Mesothelial cell of epicardium (in vitro differentiated cells): ENCODE data around the gene SMG9. TPM values are rescaled to one million over a fixed set of nuclear protein-coding genes. Genes with fewer than 3 reads are reported as not detected.

Experiments used
- DNase-seq, 2 experiments: peaks; one replicate each; pipeline ENCODE4 v3.0.0; 2021; ENCODE audit warnings: low spot score in 2 of 2; ENCODE audit not compliant: unreplicated experiment in 2 of 2
- H3K27ac Mint-ChIP-seq: 2 replicates; pipeline ENCODE4 v1.8.0; 2021; ENCODE audit warnings: mixed read lengths
- H3K27me3 Mint-ChIP-seq: 2 replicates; pipeline ENCODE4 v1.8.0; 2021; ENCODE audit warnings: low read depth, mixed read lengths
- H3K36me3 Mint-ChIP-seq: 2 replicates; pipeline ENCODE4 v1.8.0; 2021; ENCODE audit warnings: mixed read lengths
- H3K4me1 Mint-ChIP-seq: 2 replicates; pipeline ENCODE4 v1.8.0; 2021; ENCODE audit warnings: mixed read lengths
- H3K4me3 Mint-ChIP-seq: 2 replicates; pipeline ENCODE4 v1.8.0; 2021; ENCODE audit warnings: mild to moderate bottlenecking, moderate library complexity, mixed read lengths
- H3K9me3 Mint-ChIP-seq: 2 replicates; pipeline ENCODE4 v1.8.0; 2021; ENCODE audit warnings: mixed read lengths
- total RNA-seq: library from RNA; stranded (reverse); gene quantifications from 3 replicates; pipeline ENCODE4 v1.2.1, GENCODE V29; 2021
- TF ChIP-seq, protein P1 (sequence below): fragments of 200-600 bp; sonication (generic); IDR thresholded peaks from one replicate; pipeline ENCODE4 v1.5.0; 2021; ENCODE audit warnings: antibody characterized with exemption; ENCODE audit not compliant: unreplicated experiment

SMG9 gene
- total RNA-seq, 1 donor from 2014 or later = 73.2 TPM

DNA sequence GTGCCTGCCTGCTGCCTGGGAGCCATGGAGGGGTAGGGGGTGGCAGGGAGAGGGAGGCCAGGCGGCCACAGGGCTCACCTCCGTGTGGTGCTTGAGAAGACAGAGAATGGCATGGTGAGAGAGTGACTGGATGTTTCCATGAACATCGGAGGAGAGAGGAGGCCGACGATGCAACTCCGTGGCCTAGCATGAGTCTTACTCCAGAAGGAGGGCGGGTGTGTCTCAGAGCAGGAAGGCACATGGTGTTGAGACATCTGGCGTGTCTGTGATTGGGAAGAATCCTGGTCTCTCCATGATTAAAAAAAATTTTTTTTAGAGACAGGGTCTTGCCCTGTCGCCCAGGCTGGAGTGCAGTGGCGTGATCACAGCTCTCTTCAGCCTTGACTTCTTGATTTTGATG, 33.8 kb downstream of the SMG9 start:
- Mint-ChIP-seq H3K4me3 (no peak overlapping the region), H3K4me1 (no peaks in the 10 kb centered on the region), H3K27ac (no peak overlapping the region), H3K36me3 (no peaks in the 10 kb centered on the region), H3K27me3 (no peaks in the 10 kb centered on the region), H3K9me3 (no peaks in the 10 kb centered on the region)
- TF ChIP-seq, protein P1, sequence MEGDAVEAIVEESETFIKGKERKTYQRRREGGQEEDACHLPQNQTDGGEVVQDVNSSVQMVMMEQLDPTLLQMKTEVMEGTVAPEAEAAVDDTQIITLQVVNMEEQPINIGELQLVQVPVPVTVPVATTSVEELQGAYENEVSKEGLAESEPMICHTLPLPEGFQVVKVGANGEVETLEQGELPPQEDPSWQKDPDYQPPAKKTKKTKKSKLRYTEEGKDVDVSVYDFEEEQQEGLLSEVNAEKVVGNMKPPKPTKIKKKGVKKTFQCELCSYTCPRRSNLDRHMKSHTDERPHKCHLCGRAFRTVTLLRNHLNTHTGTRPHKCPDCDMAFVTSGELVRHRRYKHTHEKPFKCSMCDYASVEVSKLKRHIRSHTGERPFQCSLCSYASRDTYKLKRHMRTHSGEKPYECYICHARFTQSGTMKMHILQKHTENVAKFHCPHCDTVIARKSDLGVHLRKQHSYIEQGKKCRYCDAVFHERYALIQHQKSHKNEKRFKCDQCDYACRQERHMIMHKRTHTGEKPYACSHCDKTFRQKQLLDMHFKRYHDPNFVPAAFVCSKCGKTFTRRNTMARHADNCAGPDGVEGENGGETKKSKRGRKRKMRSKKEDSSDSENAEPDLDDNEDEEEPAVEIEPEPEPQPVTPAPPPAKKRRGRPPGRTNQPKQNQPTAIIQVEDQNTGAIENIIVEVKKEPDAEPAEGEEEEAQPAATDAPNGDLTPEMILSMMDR = no peak
- no peak for DNase-seq

DNA sequence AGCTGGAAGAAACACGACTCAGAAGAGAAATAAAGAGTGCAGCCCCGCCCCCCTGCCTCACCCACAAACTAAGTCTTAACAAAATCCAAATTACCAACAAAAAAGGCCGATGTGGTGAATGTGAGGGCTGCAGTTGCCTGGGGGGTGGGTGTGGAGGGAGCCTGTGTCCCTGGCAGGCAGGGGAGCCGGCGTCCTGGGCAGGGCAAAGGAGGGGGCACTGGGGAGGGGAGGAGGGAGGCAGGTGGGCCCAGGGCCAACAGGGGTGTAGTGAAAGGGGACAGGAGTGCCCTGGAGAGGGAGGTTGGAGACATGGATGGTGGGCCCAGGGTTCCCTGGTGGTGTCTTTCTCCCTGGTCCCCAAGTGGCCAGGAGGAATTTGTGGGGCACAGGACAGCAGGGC, 34.8 kb downstream of the SMG9 start:
- Mint-ChIP-seq H3K4me1 (no peaks in the 10 kb centered on the region), H3K36me3 (no peaks in the 10 kb centered on the region), H3K27me3 (no peaks in the 10 kb centered on the region), H3K27ac (no peak overlapping the region), H3K9me3 (no peaks in the 10 kb centered on the region), H3K4me3 (no peak overlapping the region)
- DNase-seq = no peak
- TF ChIP-seq, protein P1 = no peak

DNA sequence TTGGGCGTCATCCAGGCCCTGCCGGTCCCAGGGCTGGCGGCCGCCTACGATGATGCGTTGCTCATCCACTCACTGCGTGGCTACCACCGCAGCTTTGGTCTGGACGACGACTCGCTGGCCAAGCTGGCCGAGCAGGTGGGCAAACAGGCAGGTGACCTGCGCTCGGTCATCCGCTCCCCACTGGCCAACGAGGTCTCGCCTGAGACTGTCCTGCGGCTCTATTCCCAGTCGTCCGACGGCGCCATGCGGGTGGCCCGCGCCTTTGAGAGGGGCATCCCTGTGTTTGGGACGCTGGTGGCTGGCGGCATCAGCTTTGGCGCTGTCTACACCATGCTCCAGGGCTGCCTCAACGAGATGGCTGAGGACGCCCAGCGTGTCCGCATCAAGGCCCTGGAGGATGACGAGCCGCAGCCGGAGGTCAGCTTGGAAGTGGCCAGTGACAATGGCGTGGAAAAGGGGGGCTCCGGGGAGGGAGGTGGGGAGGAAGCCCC, 35.3 kb downstream of the SMG9 start:
- Mint-ChIP-seq H3K27me3 (peaks cover 3% of the 10 kb centered on the region), H3K9me3 (no peaks in the 10 kb centered on the region), H3K36me3 (no peaks in the 10 kb centered on the region), H3K4me3 (no peak overlapping the region), H3K27ac (no peak overlapping the region), H3K4me1 (no peaks in the 10 kb centered on the region)
- TF ChIP-seq, protein P1 = no peak
- no peak for DNase-seq

DNA sequence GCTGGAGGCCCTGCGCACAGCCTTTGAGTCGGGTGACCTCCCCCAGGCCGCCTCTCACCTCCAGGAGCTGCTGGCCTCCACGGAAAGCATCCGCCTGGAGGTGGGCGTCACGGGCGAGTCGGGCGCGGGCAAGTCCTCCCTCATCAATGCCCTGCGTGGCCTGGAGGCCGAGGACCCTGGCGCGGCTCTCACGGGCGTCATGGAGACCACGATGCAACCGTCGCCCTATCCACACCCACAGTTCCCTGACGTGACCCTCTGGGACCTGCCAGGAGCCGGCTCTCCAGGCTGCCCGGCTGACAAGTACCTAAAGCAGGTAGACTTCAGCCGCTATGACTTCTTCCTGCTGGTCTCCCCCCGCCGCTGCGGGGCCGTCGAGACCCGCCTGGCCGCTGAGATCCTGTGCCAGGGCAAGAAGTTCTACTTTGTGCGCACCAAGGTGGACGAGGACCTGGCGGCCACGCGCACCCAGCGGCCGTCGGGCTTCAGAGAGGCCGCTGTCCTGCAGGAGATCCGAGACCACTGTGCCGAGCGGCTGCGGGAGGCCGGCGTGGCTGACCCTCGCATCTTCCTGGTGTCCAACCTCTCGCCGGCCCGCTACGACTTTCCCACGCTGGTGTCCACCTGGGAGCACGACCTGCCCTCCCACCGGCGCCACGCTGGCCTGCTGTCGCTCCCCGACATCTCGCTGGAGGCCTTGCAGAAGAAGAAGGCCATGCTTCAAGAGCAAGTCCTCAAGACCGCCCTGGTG, 36.0 kb downstream of the SMG9 start:
- H3K36me3 Mint-ChIP-seq = no peaks in the 10 kb centered on the region
- no peaks in the 10 kb centered on the region for H3K4me1 Mint-ChIP-seq
- H3K4me3 Mint-ChIP-seq = no peak overlapping the region
- no peak for DNase-seq
- no peaks in the 10 kb centered on the region for H3K9me3 Mint-ChIP-seq
- peaks cover 3% of the 10 kb centered on the region for H3K27me3 Mint-ChIP-seq
- TF ChIP-seq, protein P1 = no peak
- H3K27ac Mint-ChIP-seq = no peak overlapping the region

DNA sequence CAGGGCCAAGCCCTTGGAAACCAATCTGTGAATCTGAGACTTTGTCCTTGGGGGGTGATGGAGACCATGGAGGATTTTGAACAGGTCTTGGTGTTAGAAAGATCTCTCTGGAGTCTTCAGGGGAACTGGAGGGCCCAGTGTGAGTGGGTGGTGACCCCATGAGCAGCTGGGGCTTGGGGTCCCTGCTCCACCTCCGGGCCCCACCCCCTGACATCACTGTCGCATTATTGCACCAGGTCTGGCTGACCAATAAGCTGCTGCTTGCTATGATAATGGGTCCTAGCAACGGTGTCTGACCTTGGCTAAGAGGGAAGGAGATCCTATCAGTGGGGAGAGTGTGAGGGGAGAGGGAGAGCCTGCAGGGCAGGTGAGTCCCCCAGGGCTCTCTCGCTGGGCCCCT, 39.0 kb downstream of the SMG9 start, which contains the start of gene IRGC:
IRGC (plus strand) TSS at position 301 of the 400 bp plus-strand sequence. CDS start 2,483 bp downstream, outside the sequence.
- TF ChIP-seq, protein P1 = no peak
- no peaks in the 10 kb centered on the region for H3K36me3 Mint-ChIP-seq
- no peak within 1 kb of the TSS for H3K4me3 Mint-ChIP-seq
- no peaks in the 10 kb centered on the region for H3K4me1 Mint-ChIP-seq
- H3K27ac Mint-ChIP-seq = no peak within 1 kb of the TSS
- no peaks in the 10 kb centered on the region for H3K9me3 Mint-ChIP-seq
- no peak for DNase-seq
- H3K27me3 Mint-ChIP-seq = peaks cover 20% of the 10 kb centered on the region
